NB4 (cell line): ENCODE results near the gene S100A14.
"Not testable (repeated sequence)": the region's sequence is repeated elsewhere in the genome, so short reads cannot be mapped to it uniquely, and the experiment has no call there.

Source experiments
- CTCF ChIP-seq: IDR thresholded peaks from one replicate; pipeline ENCODE4 v1.5.1; 2012; ENCODE audit warnings: low read depth, low read length
- MAX ChIP-seq: IDR thresholded peaks from 2 replicates; pipeline ENCODE4 v1.6.1; 2011; ENCODE audit warnings: low read depth, low read length
- MYC ChIP-seq: IDR thresholded peaks from 2 replicates; pipeline ENCODE4 v1.6.1; 2011; ENCODE audit warnings: low read depth, low read length
- POLR2A ChIP-seq: IDR thresholded peaks from 2 replicates; pipeline ENCODE4 v1.6.1; 2011; ENCODE audit warnings: mild to moderate bottlenecking; ENCODE audit not compliant: insufficient read length; ENCODE audit errors: extremely low read depth

DNA sequence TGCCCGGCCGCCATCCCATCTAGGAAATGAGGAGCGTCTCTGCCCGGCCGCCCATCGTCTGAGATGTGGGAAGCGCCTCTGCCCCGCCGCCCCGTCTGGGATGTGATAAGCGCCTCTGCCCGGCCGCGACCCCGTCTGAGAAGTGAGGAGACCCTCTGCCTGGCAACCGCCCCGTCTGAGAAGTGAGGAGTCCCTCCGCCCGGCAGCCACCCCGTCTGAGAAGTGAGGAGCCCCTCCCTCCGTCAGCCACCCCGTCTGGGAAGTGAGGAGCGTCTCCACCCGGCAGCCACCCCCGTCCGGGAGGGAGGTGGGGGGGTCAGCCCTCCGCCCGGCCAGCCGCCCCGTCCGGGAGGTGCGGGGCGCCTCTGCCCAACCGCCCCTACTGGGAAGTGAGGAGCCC lies 33.3 kb downstream of the S100A14 start:
- TF ChIP-seq CTCF, MAX, POLR2A, MYC: not testable (repeated sequence)
